SU-DHL-6 (cell line): Measurements from ENCODE around the gene MERTK.
"Not testable (repeated sequence)": the region's sequence is repeated elsewhere in the genome, so short reads cannot be mapped to it uniquely, and the experiment has no call there.

Experiments
- H2AFZ ChIP-seq: fragments of 200-600 bp; sonication (generic); 2 replicates; pipeline ENCODE4 v1.6.1; 2014; ENCODE audit warnings: low read depth, mild to moderate bottlenecking, moderate library complexity, mixed read lengths, antibody characterized with exemption, low read length; ENCODE audit not compliant: severe bottlenecking
- H3F3A ChIP-seq: fragments of 200-600 bp; shearing (Covaris generic); 2 replicates; pipeline ENCODE4 v1.6.0; 2016; ENCODE audit warnings: antibody characterized with exemption, mild to moderate bottlenecking; ENCODE audit not compliant: insufficient read depth
- H3K27ac ChIP-seq: fragments of 200-600 bp; sonication (generic); 2 replicates; pipeline ENCODE4 v1.5.1; 2016; ENCODE audit warnings: low read depth, mild to moderate bottlenecking, low read length, moderate library complexity, mixed read lengths
- H3K27me3 ChIP-seq: fragments of 200-600 bp; sonication (generic), shearing (Covaris generic); 2 replicates; pipeline ENCODE4 v1.6.0; 2014; ENCODE audit warnings: mild to moderate bottlenecking, low read length
- H3K36me3 ChIP-seq: fragments of 200-600 bp; sonication (generic); 2 replicates; pipeline ENCODE4 v1.6.1; 2014; ENCODE audit warnings: mild to moderate bottlenecking, low read length, mixed read lengths
- H3K4me2 ChIP-seq: fragments of 300-600, 200-600 bp; shearing (Covaris generic), sonication (generic); 2 replicates; pipeline ENCODE4 v1.6.0; 2014; ENCODE audit warnings: low read length, low read depth, mild to moderate bottlenecking; ENCODE audit not compliant: poor library complexity, severe bottlenecking
- H3K4me3 ChIP-seq: fragments of 200-600 bp; sonication (generic); 2 replicates; pipeline ENCODE4 v1.5.1; 2014; ENCODE audit warnings: antibody characterized with exemption, low read length, mild to moderate bottlenecking, mixed read lengths; ENCODE audit not compliant: insufficient read depth, poor library complexity, severe bottlenecking
- H3K79me2 ChIP-seq: fragments of 200-600 bp; sonication (generic); 2 replicates; pipeline ENCODE4 v1.6.1; 2014; ENCODE audit warnings: mild to moderate bottlenecking, low read length, moderate library complexity; ENCODE audit not compliant: insufficient read depth
- H3K9ac ChIP-seq: fragments of 200-600 bp; sonication (generic); 2 replicates; pipeline ENCODE4 v1.7.0; 2014; ENCODE audit warnings: mild to moderate bottlenecking, low read length
- H3K9me2 ChIP-seq: fragments of 200-600 bp; sonication (generic); replicated peaks from 2 replicates; pipeline ENCODE4 v1.6.1; 2014; ENCODE audit warnings: low read length; ENCODE audit not compliant: insufficient read depth
- H3K9me3 ChIP-seq: fragments of 200-600 bp; sonication (generic); 2 replicates; pipeline ENCODE4 v1.6.1; 2014; ENCODE audit warnings: low read length, mixed read lengths; ENCODE audit not compliant: insufficient read depth
- H4K20me1 ChIP-seq: fragments of 200-600 bp; sonication (generic); 2 replicates; pipeline ENCODE4 v1.6.1; 2014; ENCODE audit warnings: low read depth, mild to moderate bottlenecking, antibody characterized with exemption, low read length, moderate library complexity, mixed read lengths
- EZH2phosphoT487 ChIP-seq: fragments of 200-600 bp; sonication (generic), shearing (Covaris generic); conservative IDR thresholded peaks from 2 replicates; pipeline ENCODE4 v1.6.1; 2018; ENCODE audit warnings: mild to moderate bottlenecking, antibody characterized with exemption, low read length, moderate library complexity, mixed read lengths
- TF ChIP-seq, protein P1 (sequence below): fragments of 200-600 bp; sonication (generic); IDR thresholded peaks from one replicate; pipeline ENCODE4 v1.5.1; 2017; ENCODE audit warnings: antibody characterized with exemption, mild to moderate bottlenecking, low read length, moderate library complexity; ENCODE audit not compliant: insufficient read depth, poor library complexity, severe bottlenecking

MERTK gene

DNA sequence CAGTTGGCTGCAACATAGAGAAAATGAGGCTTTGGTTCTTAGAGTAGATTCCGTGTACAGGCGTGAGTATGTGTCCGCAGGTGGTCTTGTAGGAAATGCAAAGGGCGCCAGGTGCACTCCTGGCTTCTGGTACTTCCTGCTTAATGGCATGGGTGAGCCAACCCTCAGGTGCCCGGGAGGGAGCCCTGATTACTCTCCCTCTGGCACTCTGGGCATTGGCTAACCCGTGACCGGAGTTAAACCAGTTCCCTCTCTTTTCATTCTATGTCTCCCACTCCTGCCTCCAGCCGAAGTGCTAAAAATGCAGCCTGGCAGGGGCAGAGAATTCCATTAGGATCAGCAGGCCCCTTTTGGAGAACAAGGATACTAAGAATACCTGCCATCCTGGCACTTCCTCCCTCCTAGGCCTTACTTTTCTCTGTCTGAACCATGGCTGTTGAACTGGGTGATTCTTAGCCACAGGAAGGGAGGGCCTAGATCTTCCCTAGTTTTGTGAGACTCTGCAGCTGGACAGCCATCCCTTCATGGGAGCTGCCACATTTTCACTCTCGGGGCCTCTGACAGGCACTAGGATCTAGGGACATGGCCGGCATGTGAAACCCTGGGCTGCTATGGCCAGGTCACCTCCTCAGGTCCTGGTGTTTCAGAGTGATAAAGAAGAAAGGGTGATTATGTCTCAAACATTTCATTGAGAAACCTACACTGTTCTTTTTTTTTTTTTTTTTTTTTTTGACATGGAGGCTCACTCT, 6.5 kb downstream of the MERTK start:
- no peaks in the 10 kb centered on the region for H3K27me3 ChIP-seq
- H2AFZ ChIP-seq, result no peak overlapping the region
- H3K27ac ChIP-seq, result no peak overlapping the region
- H3K4me3 ChIP-seq, result no peak overlapping the region
- no peaks in the 10 kb centered on the region for H3K9me3 ChIP-seq
- H3K9ac ChIP-seq, result no peak overlapping the region
- H3K4me2 ChIP-seq, result no peak overlapping the region
- TF ChIP-seq, protein P1, sequence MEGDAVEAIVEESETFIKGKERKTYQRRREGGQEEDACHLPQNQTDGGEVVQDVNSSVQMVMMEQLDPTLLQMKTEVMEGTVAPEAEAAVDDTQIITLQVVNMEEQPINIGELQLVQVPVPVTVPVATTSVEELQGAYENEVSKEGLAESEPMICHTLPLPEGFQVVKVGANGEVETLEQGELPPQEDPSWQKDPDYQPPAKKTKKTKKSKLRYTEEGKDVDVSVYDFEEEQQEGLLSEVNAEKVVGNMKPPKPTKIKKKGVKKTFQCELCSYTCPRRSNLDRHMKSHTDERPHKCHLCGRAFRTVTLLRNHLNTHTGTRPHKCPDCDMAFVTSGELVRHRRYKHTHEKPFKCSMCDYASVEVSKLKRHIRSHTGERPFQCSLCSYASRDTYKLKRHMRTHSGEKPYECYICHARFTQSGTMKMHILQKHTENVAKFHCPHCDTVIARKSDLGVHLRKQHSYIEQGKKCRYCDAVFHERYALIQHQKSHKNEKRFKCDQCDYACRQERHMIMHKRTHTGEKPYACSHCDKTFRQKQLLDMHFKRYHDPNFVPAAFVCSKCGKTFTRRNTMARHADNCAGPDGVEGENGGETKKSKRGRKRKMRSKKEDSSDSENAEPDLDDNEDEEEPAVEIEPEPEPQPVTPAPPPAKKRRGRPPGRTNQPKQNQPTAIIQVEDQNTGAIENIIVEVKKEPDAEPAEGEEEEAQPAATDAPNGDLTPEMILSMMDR, result no peak
- TF ChIP-seq EZH2phosphoT487, result no peak
- H4K20me1 ChIP-seq, result no peaks in the 10 kb centered on the region
- no peaks in the 10 kb centered on the region for H3K36me3 ChIP-seq
- H3K9me2 ChIP-seq, result no peaks in the 10 kb centered on the region
- no peaks in the 10 kb centered on the region; the same call in 1 of the 2 replicates for H3F3A ChIP-seq
- H3K79me2 ChIP-seq, result no peaks in the 10 kb centered on the region

DNA sequence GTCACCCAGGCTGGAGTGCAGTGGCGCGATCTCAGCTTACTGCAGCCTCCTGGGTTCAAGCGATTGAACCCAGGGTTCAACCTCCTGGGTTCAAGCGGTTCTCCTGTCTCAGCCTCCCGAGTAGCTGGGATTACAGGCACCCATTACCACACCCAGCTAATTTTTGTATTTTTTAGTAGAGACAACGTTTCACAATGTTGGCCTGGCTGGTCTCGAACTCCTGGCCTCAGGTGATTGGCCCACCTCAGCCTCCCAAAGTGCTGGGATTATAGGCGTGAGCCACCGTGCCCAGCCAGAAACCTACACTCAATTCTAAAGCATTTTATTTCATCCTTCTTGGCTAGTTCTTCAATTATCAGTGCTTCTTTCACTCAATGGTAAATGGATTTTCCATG, 7.1 kb downstream of the MERTK start:
- H3K27me3 ChIP-seq, H4K20me1 ChIP-seq, H3K4me2 ChIP-seq, H3K36me3 ChIP-seq, H2AFZ ChIP-seq, H3K27ac ChIP-seq, H3K4me3 ChIP-seq, H3F3A ChIP-seq, H3K9ac ChIP-seq, H3K79me2 ChIP-seq, H3K9me2 ChIP-seq, H3K9me3 ChIP-seq: not testable (repeated sequence)

DNA sequence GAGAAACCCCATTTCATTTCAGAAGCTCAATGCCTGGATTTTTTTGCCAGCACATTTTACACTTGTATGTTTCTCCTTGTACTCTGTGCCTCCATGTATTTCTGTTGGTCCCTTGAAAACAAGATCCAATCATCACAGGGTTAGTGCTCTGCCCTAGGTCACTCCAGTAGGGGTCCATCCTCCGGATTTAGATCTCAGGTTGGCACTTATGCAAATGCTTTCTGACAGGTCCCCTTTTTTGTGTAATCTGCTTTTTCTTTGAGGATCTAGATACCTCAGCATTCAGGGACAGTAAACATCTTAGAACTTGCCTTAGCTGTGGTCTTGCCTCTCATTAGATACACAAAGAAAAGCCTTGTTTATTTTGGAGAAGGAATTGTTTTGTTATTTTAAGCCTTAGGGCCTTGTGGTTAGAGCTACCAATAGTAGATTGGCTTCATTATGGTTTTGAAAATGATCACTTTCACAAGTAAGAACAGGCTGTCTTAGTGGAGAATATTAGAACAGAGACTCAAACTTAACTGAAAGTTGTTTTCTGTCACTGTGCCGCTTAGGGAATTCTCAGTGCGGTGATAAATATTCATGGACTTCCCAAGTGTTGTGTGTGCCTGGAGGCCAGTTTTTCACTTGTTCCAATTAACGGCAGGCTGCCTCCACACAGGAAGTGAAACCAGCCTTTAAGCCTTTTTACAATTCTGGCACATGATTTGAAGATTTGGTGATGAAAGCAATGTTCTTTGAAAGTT, 7.8 kb downstream of the MERTK start:
- Histone ChIP-seq H3K9ac (no peak overlapping the region), H3K9me2 (no peaks in the 10 kb centered on the region), H3K4me3 (no peak overlapping the region), H3K9me3 (no peaks in the 10 kb centered on the region), H3K79me2 (no peaks in the 10 kb centered on the region), H3F3A (no peaks in the 10 kb centered on the region), H3K27me3 (no peaks in the 10 kb centered on the region), H3K36me3 (no peaks in the 10 kb centered on the region), H3K4me2 (no peak overlapping the region), H3K27ac (no peak overlapping the region), H4K20me1 (no peaks in the 10 kb centered on the region), H2AFZ (no peak overlapping the region)
- TF ChIP-seq EZH2phosphoT487, result no peak
- TF ChIP-seq, protein P1, result no peak

DNA sequence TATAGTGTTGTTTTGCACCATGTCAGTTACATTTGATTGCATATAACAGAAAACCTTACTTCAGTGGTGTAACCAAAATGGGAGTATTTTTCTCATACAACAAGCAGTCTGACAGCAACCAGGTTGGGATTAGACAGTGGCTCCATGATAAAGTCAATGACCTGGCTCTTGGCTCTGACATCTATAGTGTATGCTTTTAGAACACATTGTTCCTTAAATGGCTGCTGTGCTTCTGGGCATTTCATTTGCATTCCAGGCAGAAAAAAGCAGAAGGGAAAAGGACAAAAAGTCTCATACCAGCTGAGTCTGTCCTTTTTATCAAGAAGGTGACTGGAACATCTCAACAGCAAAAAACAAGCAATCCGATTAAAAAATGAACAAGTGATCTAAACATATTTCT, 10.2 kb downstream of the MERTK start:
- Histone ChIP-seq H2AFZ (no peak overlapping the region), H3K27ac (no peak overlapping the region), H3K9ac (no peak overlapping the region), H3K79me2 (no peaks in the 10 kb centered on the region), H3K36me3 (no peaks in the 10 kb centered on the region), H3K9me3 (no peaks in the 10 kb centered on the region), H3F3A (no peaks in the 10 kb centered on the region), H3K4me3 (no peak overlapping the region), H3K9me2 (no peaks in the 10 kb centered on the region), H3K27me3 (no peaks in the 10 kb centered on the region; the same call in 1 of the 2 replicates), H3K4me2 (no peak overlapping the region), H4K20me1 (no peaks in the 10 kb centered on the region)
- TF ChIP-seq, protein P1, result no peak
- no peak for TF ChIP-seq EZH2phosphoT487
